CD14-positive monocyte (primary cell): ENCODE data around the gene ADD2. TPM values are rescaled to one million over a fixed set of nuclear protein-coding genes. Genes with fewer than 3 reads are reported as not detected.

Experiments used
- DNase-seq, 3 donors: peaks; one replicate each; pipeline ENCODE4 v3.0.0-alpha.2; 2011 to 2022
- H2AFZ ChIP-seq: 2 replicates; pipeline ENCODE4 v1.6.0; 2012; ENCODE audit warnings: mild to moderate bottlenecking, low read depth, low read length, inconsistent platforms; ENCODE audit not compliant: insufficient read depth, poor library complexity, severe bottlenecking
- H3K27ac ChIP-seq, 2 donors: 1 replicate in 1 of 2; 2 replicates in 1 of 2; pipeline ENCODE4 v1.5.1; 2012 to 2013; ENCODE audit warnings: low read length in 2 of 2, control low read depth in 1 of 2, inconsistent platforms in 1 of 2, low read depth in 1 of 2, mild to moderate bottlenecking in 1 of 2
- H3K27me3 ChIP-seq, 2 donors: one replicate each; pipeline versions ENCODE4 v1.6.0 to v1.6.1; 2011 to 2013; ENCODE audit warnings: low read length in 2 of 2; ENCODE audit not compliant: control insufficient read depth in 2 of 2, insufficient read depth in 2 of 2
- H3K36me3 ChIP-seq, 2 donors: replicated peaks in 1 of 2; 1 replicate in 1 of 2; 2 replicates in 1 of 2; pipeline versions ENCODE4 v1.5.1 to v1.6.1; 2012 to 2013; ENCODE audit warnings: low read length in 2 of 2, control low read depth in 1 of 2, inconsistent platforms in 1 of 2, mild to moderate bottlenecking in 1 of 2; ENCODE audit not compliant: insufficient read depth in 2 of 2, control insufficient read depth in 1 of 2
- H3K4me1 ChIP-seq, 2 donors: 1 replicate in 1 of 2; 2 replicates in 1 of 2; pipeline versions ENCODE4 v1.5.1 to v1.6.1; 2012 to 2013; ENCODE audit warnings: low read length in 2 of 2, control low read depth in 1 of 2, inconsistent platforms in 1 of 2, mild to moderate bottlenecking in 1 of 2, moderate library complexity in 1 of 2; ENCODE audit not compliant: insufficient read depth in 2 of 2, control insufficient read depth in 1 of 2
- H3K4me2 ChIP-seq: replicated peaks from 2 replicates; pipeline ENCODE3; 2012; ENCODE audit warnings: low read length, moderate library complexity, mild to moderate bottlenecking; ENCODE audit not compliant: poor library complexity, severe bottlenecking; ENCODE audit errors: extremely low read depth
- H3K4me3 ChIP-seq, 3 experiments: fragments of 200-600 bp in 1 of 3; sonication (generic) in 1 of 3; replicated peaks in 1 of 3; 1 replicate in 2 of 3; 2 replicates in 1 of 3; pipeline ENCODE4 v1.5.1; 2011 to 2013; ENCODE audit warnings: low read length in 3 of 3, mild to moderate bottlenecking in 3 of 3, control low read depth in 2 of 3, low read depth in 2 of 3, inconsistent platforms in 1 of 3, moderate library complexity in 1 of 3
- H3K79me2 ChIP-seq: 2 replicates; pipeline ENCODE4 v1.6.0; 2012; ENCODE audit warnings: mild to moderate bottlenecking, control low read depth, inconsistent platforms, low read length, moderate library complexity; ENCODE audit not compliant: insufficient read depth
- H3K9ac ChIP-seq: 2 replicates; pipeline ENCODE4 v1.6.0; 2017; ENCODE audit warnings: low read length, mild to moderate bottlenecking; ENCODE audit not compliant: insufficient read depth, poor library complexity, severe bottlenecking
- H3K9me3 ChIP-seq, 2 donors: replicated peaks in 1 of 2; 1 replicate in 1 of 2; 2 replicates in 1 of 2; pipeline versions ENCODE4 v1.5.1 to v1.6.1; 2012 to 2013; ENCODE audit warnings: low read length in 2 of 2, control low read depth in 1 of 2; ENCODE audit not compliant: control insufficient read depth in 1 of 2, insufficient read depth in 1 of 2
- H4K20me1 ChIP-seq: 2 replicates; pipeline ENCODE4 v1.6.0; 2012; ENCODE audit warnings: mild to moderate bottlenecking, low read length, control low read depth, moderate library complexity; ENCODE audit not compliant: insufficient read depth
- H3K27ac Mint-ChIP-seq, 7 donors: one replicate each; pipeline ENCODE4 v1.8.0; 2020; ENCODE audit warnings: mild to moderate bottlenecking in 7 of 7, mixed read lengths in 7 of 7, moderate library complexity in 6 of 7, inconsistent platforms in 2 of 7
- H3K27me3 Mint-ChIP-seq, 3 donors: one replicate each; pipeline ENCODE4 v1.8.0; 2021 to 2022; ENCODE audit warnings: low read depth in 3 of 3, mild to moderate bottlenecking in 3 of 3, mixed read lengths in 3 of 3, moderate library complexity in 3 of 3, inconsistent platforms in 1 of 3
- H3K36me3 Mint-ChIP-seq, 2 donors: one replicate each; pipeline ENCODE4 v1.8.0; 2020; ENCODE audit warnings: mixed read lengths in 2 of 2, inconsistent platforms in 1 of 2, mild to moderate bottlenecking in 1 of 2
- H3K4me1 Mint-ChIP-seq: one replicate; pipeline ENCODE4 v1.8.0; 2020; ENCODE audit warnings: mild to moderate bottlenecking, mixed read lengths
- H3K4me3 Mint-ChIP-seq, 2 donors: one replicate each; pipeline ENCODE4 v1.8.0; 2020; ENCODE audit warnings: mild to moderate bottlenecking in 2 of 2, mixed read lengths in 2 of 2, moderate library complexity in 1 of 2
- H3K9me3 Mint-ChIP-seq, 7 donors: one replicate each; pipeline ENCODE4 v1.8.0; 2020 to 2022; ENCODE audit warnings: mixed read lengths in 7 of 7, mild to moderate bottlenecking in 6 of 7, moderate library complexity in 6 of 7, inconsistent platforms in 2 of 7
- WGBS: methylation state at CpG from one replicate; pipeline ENCODE4 v1.1.5; 2013; ENCODE audit warnings: missing lambda C conversion rate; ENCODE audit not compliant: insufficient coverage; 5-methylcytosine and 5-hydroxymethylcytosine counted together
- intact Hi-C, 2 donors: fragments of 100-400 bp; cut with micrococcal nuclease; formaldehyde crosslinking; loops; one replicate each; pipeline versions ENCODE4 v1.15.0 to v1.15.1; 2023
- polyA plus RNA-seq, 3 donors: library from polyadenylated mRNA; depleted of rRNA in 1 of 3; unstranded in 2 of 3; stranded (reverse) in 1 of 3; fragments of 300-500 nt in 2 of 3; fragments of >200 nt in 1 of 3; fragmentation: Illumina TruSeq in 2 of 3; gene quantifications; 1 replicate in 2 of 3; 2 replicates in 1 of 3; pipeline ENCODE4 v1.2.3, GENCODE V29; 2012 to 2021
- TF ChIP-seq, protein P1 (sequence below): fragments of 200-600 bp; IDR thresholded peaks from one replicate; pipeline ENCODE4 v1.8.0; 2022; ENCODE audit warnings: antibody characterized with exemption, mild to moderate bottlenecking

Gene ADD2
- polyA plus RNA-seq, 3 donors, result 0.18 to 0.56 (median 0.26) TPM

DNA sequence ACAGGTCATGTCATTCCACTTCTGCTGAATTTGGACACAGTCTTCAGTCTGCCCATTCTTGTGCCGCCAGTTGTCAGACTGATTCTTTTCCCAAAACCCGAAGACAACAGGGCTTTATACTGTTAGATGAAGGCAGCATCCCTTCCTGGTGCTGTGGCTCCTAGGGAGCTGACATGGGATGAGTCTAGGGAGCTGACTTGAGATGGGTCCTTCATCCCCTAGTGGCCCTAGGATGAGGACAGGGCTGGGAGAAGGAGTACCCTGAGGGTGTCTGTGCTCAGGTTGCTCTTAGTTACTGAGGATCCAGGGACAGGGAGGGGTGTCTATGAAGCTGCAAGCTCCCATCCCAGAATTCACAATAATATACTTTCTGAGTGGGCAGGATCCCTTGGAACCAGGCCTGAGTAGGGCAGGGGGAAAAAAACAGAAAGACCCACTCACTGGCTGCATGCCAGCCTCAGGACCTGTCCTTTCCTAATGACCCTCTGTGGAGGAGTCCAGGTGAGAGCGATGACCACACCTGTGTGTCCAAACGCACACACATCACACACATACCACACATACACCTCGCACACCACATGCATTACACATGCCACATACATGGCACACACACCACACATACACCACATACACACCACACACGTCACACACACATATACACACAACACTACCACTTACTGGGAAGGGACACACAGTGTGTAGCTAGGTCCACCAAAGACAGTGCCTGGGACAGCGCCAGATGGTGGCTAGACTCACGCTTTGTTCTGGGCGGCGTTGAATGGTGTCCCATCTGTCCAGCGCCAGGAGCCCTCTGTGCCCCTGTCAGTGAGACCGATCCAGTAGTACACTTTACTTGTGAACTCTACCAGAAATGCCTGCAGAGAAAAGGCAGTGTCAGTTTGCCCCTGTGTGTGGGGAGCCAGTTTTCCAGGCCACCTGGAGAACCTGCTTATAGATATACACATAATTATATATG, 41.3 kb upstream of the ADD2 start:
- Histone ChIP-seq H3K27ac (no peak overlapping the region), H3K4me1 (no peaks in the 10 kb centered on the region), H3K79me2 (no peaks in the 10 kb centered on the region), H3K27me3 (no peaks in the 10 kb centered on the region), H3K4me2 (no peak overlapping the region), H2AFZ (no peak overlapping the region), H3K4me3 (no peak overlapping the region), H3K36me3 (no peaks in the 10 kb centered on the region), H3K9ac (no peak overlapping the region), H3K9me3 (no peaks in the 10 kb centered on the region), H4K20me1 (no peaks in the 10 kb centered on the region)
- 89% methylated on average over 7 of the region's 12 CpGs for WGBS
- Mint-ChIP-seq H3K27ac (no peak overlapping the region), H3K4me3 (no peak overlapping the region), H3K27me3 (peaks cover 12 to 20% (median 13%) of the 10 kb centered on the region in 3 donors), H3K4me1 (peaks cover 1% of the 10 kb centered on the region), H3K9me3 (peaks cover 0 to 9% (median 6%) of the 10 kb centered on the region in 7 donors), H3K36me3 (no peaks in the 10 kb centered on the region)
- DNase-seq, result no peak
- intact Hi-C loops, result no loop called here
- TF ChIP-seq, protein P1, sequence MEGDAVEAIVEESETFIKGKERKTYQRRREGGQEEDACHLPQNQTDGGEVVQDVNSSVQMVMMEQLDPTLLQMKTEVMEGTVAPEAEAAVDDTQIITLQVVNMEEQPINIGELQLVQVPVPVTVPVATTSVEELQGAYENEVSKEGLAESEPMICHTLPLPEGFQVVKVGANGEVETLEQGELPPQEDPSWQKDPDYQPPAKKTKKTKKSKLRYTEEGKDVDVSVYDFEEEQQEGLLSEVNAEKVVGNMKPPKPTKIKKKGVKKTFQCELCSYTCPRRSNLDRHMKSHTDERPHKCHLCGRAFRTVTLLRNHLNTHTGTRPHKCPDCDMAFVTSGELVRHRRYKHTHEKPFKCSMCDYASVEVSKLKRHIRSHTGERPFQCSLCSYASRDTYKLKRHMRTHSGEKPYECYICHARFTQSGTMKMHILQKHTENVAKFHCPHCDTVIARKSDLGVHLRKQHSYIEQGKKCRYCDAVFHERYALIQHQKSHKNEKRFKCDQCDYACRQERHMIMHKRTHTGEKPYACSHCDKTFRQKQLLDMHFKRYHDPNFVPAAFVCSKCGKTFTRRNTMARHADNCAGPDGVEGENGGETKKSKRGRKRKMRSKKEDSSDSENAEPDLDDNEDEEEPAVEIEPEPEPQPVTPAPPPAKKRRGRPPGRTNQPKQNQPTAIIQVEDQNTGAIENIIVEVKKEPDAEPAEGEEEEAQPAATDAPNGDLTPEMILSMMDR, result no peak

DNA sequence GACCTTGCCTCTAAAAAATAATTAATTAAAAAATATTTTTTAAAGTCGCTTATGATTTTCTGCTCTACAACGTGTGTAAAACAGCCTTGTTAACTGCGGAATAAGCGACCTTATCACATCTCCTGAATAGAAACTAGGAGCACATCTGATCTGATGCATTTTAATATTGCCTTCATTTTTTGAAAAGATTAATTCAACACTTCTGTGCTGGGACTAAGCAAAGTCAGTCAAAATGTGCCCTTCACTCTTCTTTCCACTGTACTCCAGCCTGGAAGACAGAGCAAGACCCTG, 39.8 kb upstream of the ADD2 start:
- Mint-ChIP-seq H3K27ac (no peak overlapping the region), H3K36me3 (no peaks in the 10 kb centered on the region), H3K27me3 (peaks cover 6 to 14% (median 10%) of the 10 kb centered on the region in 3 donors), H3K4me1 (peaks cover 3% of the 10 kb centered on the region), H3K9me3 (peaks cover 0 to 8% (median 6%) of the 10 kb centered on the region in 7 donors), H3K4me3 (no peak overlapping the region)
- Histone ChIP-seq H3K4me3 (no peak overlapping the region), H3K79me2 (no peaks in the 10 kb centered on the region), H3K9me3 (no peaks in the 10 kb centered on the region), H3K4me2 (no peak overlapping the region), H3K27me3 (no peaks in the 10 kb centered on the region), H3K27ac (no peak overlapping the region), H3K4me1 (no peaks in the 10 kb centered on the region), H4K20me1 (no peaks in the 10 kb centered on the region), H3K9ac (no peak overlapping the region), H2AFZ (no peak overlapping the region), H3K36me3 (no peaks in the 10 kb centered on the region)
- TF ChIP-seq, protein P1, result no peak
- 97% methylated on average over 4 of the region's 4 CpGs for WGBS
- intact Hi-C loops, result no loop called here
- DNase-seq, result no peak
